ENCODE data around the gene STX16.

DNA sequence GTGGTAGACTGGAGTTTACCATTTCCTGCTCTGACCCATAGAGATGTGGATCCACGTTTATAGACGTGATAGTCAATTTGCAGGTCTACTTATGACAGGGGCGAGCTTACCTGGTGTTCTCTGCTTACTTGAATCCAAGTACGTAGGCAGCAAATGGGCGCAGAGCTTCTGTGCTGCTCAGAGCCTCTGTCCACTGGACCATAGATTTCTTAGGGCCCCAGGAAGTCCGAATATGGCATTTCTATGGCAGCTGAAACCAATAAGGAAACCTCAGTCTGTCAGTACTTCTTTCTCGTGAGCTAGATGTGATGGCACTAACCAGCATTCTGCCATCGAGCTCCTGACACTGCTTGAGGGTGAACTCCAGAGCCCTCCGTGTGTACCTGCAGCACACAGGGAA, 22.0 kb downstream of the STX16 start:
- no peak for TF ChIP-seq EZH2 (IDR thresholded peaks at IDR 0.05; ENCODE audit: borderline replicate concordance, low read length)
- TF ChIP-seq, protein P1, sequence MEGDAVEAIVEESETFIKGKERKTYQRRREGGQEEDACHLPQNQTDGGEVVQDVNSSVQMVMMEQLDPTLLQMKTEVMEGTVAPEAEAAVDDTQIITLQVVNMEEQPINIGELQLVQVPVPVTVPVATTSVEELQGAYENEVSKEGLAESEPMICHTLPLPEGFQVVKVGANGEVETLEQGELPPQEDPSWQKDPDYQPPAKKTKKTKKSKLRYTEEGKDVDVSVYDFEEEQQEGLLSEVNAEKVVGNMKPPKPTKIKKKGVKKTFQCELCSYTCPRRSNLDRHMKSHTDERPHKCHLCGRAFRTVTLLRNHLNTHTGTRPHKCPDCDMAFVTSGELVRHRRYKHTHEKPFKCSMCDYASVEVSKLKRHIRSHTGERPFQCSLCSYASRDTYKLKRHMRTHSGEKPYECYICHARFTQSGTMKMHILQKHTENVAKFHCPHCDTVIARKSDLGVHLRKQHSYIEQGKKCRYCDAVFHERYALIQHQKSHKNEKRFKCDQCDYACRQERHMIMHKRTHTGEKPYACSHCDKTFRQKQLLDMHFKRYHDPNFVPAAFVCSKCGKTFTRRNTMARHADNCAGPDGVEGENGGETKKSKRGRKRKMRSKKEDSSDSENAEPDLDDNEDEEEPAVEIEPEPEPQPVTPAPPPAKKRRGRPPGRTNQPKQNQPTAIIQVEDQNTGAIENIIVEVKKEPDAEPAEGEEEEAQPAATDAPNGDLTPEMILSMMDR (IDR thresholded peaks at IDR 0.05; ENCODE audit: low read length): no peak
